Measurements from ENCODE around the gene RBM39. TPM values are rescaled to one million over a fixed set of nuclear protein-coding genes. Genes with fewer than 3 reads are reported as not detected.
A peak's percentile ranks its signal among the peaks of the same experiment; 100 is the strongest.

RBM39 gene
- total and polyA plus RNA-seq, 11 donors = 72.6 to 165 (median 112) TPM

GRCh38 chr20:35702824-35703695 lies 39.0 kb downstream of the RBM39 start:
- intact Hi-C loops (cut with DNase I) = loop anchor here in 1 of 10 donors (5.0 to 10.0 kb wide), 2 partner anchors 34 to 182 kb away; no protein-coding TSS in a partner anchor
- 54 to 65% (median 59%) methylated on average over 4 of the region's 4 CpGs for WGBS, 4 donors

DNA sequence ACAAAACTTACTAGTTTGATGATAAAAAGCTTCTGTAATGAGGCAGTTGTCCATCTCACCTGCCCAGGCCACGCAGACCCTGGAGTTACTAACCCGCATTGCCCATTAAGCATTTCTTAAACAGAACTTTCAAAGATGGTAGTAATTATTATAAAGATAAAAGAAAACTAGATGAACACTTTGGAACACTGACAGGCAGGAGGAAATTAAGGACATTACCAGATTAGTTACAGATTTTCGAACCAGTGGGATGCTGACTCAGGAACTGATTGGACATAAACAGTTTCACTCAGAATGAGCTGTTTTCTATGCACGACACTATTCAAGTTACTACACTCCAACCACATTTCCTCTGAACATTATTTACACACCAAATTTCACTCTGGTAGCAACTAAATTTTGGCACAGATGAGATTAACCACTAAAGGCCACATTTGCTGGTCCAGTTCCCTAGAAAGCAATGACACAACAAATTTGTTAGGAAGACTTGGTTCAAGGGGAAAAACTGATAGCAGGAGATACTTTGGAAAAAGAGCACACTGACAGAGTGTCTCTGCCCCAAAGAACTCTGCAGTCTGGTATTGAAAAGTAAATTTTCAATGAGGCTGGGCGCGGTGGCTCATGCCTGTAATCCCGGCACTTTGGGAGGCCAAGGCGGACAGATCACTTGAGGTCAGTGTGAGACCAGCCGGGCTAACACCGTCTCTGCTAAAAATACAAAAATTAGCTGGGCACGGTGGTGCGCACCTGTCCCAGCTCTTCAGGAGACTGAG lies 39.8 kb downstream of the RBM39 start:
- intact Hi-C loops (cut with DNase I) = loop anchor here in 1 of 10 donors (5.0 to 10.0 kb wide), 2 partner anchors 35 to 183 kb away; no protein-coding TSS in a partner anchor
- 71 to 81% (median 78%) methylated on average over 12 of the region's 12 CpGs for WGBS, 4 donors
- ATAC-seq = no peak
- no peaks in the 10 kb centered on the region for H3K27me3 ChIP-seq
- peaks cover 4 to 28% (median 18%) of the 10 kb centered on the region in 12 donors for H3K4me1 ChIP-seq
- no peak for DNase-seq
- no peak overlapping the region for H3K4me3 ChIP-seq
- H3K36me3 ChIP-seq = peaks cover 0 to 71% (median 66%) of the 10 kb centered on the region in 9 donors
- TF ChIP-seq POLR2A (IDR thresholded peaks at IDR 0.05) (no peak), CTCF (IDR thresholded peaks at IDR 0.05) (no peak)
- H3K9me3 ChIP-seq = no peaks in the 10 kb centered on the region
- no peak overlapping the region for H3K27ac ChIP-seq

More at GRCh38 chr20:35702824-35703695, 39.0 kb downstream of the RBM39 start:
- no peak overlapping the region for H3K4me3 ChIP-seq
- TF ChIP-seq CTCF (IDR thresholded peaks at IDR 0.05) (no peak), POLR2A (IDR thresholded peaks at IDR 0.05) (no peak)
- DNase-seq (no peak), ATAC-seq (no peak)
- no peaks in the 10 kb centered on the region for H3K9me3 ChIP-seq
- H3K27me3 ChIP-seq = no peaks in the 10 kb centered on the region
- peaks cover 0 to 77% (median 74%) of the 10 kb centered on the region in 9 donors for H3K36me3 ChIP-seq
- peaks cover 3 to 24% (median 13%) of the 10 kb centered on the region in 12 donors for H3K4me1 ChIP-seq
- H3K27ac ChIP-seq = no peak overlapping the region

GRCh38 chr20:35700625-35701148 lies 41.4 kb downstream of the RBM39 start:
- Histone ChIP-seq H3K27me3 (no peaks in the 10 kb centered on the region), H3K4me1 (peaks cover 4 to 31% (median 18%) of the 10 kb centered on the region in 12 donors), H3K36me3 (peaks cover 0 to 65% (median 60%) of the 10 kb centered on the region in 9 donors), H3K27ac (peak overlapping the region in 4 of 12 donors; percentile 86 to 93 (median 89)), H3K9me3 (no peaks in the 10 kb centered on the region), H3K4me3 (peak overlapping the region in 1 of 12 donors; percentile 86)
- no peak for ATAC-seq
- 92 to 93% (median 93%) methylated on average over 7 of the region's 7 CpGs for WGBS, 4 donors
- DNase-seq = no peak
- TF ChIP-seq POLR2A (IDR thresholded peaks at IDR 0.05) = no peak
- no peak for TF ChIP-seq CTCF (IDR thresholded peaks at IDR 0.05)
- intact Hi-C loops (cut with DNase I) = loop anchor here in 1 of 10 donors (5.0 to 10.0 kb wide), 2 partner anchors 37 to 184 kb away; no protein-coding TSS in a partner anchor
